Right lobe of liver (tissue), 6 donors: ENCODE measurements around the gene GLP2R. TPM values are rescaled to one million over a fixed set of nuclear protein-coding genes. Genes with fewer than 3 reads are reported as not detected.

Source experiments
- ATAC-seq, 4 donors: fragments of 200-7000 bp; cut with Tn5 transposase; one replicate each; pipeline ENCODE4 v1.9.1; 2020; ENCODE audit warnings: mild to moderate bottlenecking in 4 of 4, moderate library complexity in 4 of 4
- DNase-seq, 3 donors: peaks; one replicate each; pipeline ENCODE4 v3.0.0-alpha.2; 2020
- H3K27ac ChIP-seq, 3 donors: fragments of 200-600 bp; one replicate each; pipeline ENCODE4 v1.8.0; 2022
- H3K27me3 ChIP-seq, 2 donors: fragments of 200-600 bp; one replicate each; pipeline ENCODE4 v1.8.0; 2022
- H3K36me3 ChIP-seq, 4 donors: fragments of 200-600 bp; sonication (generic) in 1 of 4; one replicate each; pipeline versions ENCODE4 v1.5.1 to v1.8.0; 2017 to 2022; ENCODE audit warnings: control low read depth in 1 of 4
- H3K4me1 ChIP-seq, 4 donors: fragments of 200-600 bp; sonication (generic) in 1 of 4; one replicate each; pipeline versions ENCODE4 v1.5.1 to v1.8.0; 2017 to 2022; ENCODE audit warnings: control low read depth in 1 of 4
- H3K4me3 ChIP-seq, 3 donors: fragments of 200-600 bp; one replicate each; pipeline ENCODE4 v1.8.0; 2022
- H3K9me3 ChIP-seq, 4 donors: fragments of 200-600 bp; sonication (generic) in 1 of 4; one replicate each; pipeline versions ENCODE4 v1.5.1 to v1.8.0; 2017 to 2022; ENCODE audit warnings: control low read depth in 1 of 4
- POLR2A ChIP-seq: fragments of 450-650 bp; IDR thresholded peaks from one replicate; pipeline ENCODE4 v1.6.1; 2017; ENCODE audit warnings: antibody characterized with exemption, mild to moderate bottlenecking
- WGBS: methylation state at CpG from one replicate; pipeline ENCODE4 v1.1.6; 2018; ENCODE audit warnings: low coverage, low lambda C conversion rate; ENCODE audit not compliant: insufficient coverage; ENCODE audit errors: missing lambda C conversion rate; 5-methylcytosine and 5-hydroxymethylcytosine counted together
- intact Hi-C, 2 donors: fragments of 100-400 bp; cut with DNase I; formaldehyde crosslinking; loops; one replicate each; pipeline versions ENCODE4 v1.11.2 to v1.14.1; 2022
- total RNA-seq, 6 experiments: library from RNA; depleted of rRNA in 2 of 6; stranded (reverse); fragments of >200 nt in 2 of 6; fragmentation: NEBNext Ultra II Directional in 3 of 6; extraction: Animal tissue kit (Norgen Biotek cat#: 25700) in 3 of 6; gene quantifications; one replicate each; pipeline versions ENCODE4 v1.1.0 to v1.2.4, GENCODE V29; 2016 to 2023
- TF ChIP-seq, protein P1 (sequence below), 4 donors: fragments of 200-600 bp in 3 of 4; fragments of 450-650 bp in 1 of 4; IDR thresholded peaks; one replicate each; pipeline versions ENCODE4 v1.5.1 to v1.8.0; 2016 to 2022; ENCODE audit warnings: antibody characterized with exemption in 4 of 4, mild to moderate bottlenecking in 2 of 4
- donor health status: DM: no; HTN: yes; CAD: no.
- donor health status: DM: no; HTN: no; CAD: no.
- donor health status: DM: no; HTN: no; CAD: no.
- donor health status: DM: no; HTN: yes; CAD: no.
- donor health status: DM: no; HTN: yes; CAD: no.

GLP2R gene
- total RNA-seq, 6 experiments from 2014 or later, result 0.12 to 2.4 (median 0.63) TPM

DNA sequence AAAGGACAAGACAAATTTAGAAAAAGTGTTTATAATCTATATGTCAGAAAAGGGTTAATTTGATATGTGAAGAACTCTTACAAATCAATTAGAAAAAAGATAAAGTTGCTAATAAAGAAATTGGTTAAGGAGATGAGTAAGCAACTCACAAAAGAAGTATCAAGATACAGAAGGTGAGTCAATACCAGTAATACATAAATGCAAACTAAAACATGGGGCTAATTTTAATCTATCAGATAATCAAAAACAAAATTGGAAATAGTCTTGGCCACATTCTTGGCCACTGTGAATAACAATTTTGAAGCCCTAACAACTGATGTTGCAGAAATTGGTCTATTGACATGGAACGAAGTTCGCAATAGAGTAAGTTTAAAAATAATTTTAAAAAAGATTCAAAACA is 41.2 kb upstream of the GLP2R start:
- Histone ChIP-seq H3K4me1 (no peaks in the 10 kb centered on the region), H3K27ac (no peak overlapping the region), H3K36me3 (no peaks in the 10 kb centered on the region), H3K4me3 (no peak overlapping the region), H3K27me3 (no peaks in the 10 kb centered on the region), H3K9me3 (no peaks in the 10 kb centered on the region)
- ATAC-seq, result no peak
- TF ChIP-seq POLR2A, result no peak
- TF ChIP-seq, protein P1, sequence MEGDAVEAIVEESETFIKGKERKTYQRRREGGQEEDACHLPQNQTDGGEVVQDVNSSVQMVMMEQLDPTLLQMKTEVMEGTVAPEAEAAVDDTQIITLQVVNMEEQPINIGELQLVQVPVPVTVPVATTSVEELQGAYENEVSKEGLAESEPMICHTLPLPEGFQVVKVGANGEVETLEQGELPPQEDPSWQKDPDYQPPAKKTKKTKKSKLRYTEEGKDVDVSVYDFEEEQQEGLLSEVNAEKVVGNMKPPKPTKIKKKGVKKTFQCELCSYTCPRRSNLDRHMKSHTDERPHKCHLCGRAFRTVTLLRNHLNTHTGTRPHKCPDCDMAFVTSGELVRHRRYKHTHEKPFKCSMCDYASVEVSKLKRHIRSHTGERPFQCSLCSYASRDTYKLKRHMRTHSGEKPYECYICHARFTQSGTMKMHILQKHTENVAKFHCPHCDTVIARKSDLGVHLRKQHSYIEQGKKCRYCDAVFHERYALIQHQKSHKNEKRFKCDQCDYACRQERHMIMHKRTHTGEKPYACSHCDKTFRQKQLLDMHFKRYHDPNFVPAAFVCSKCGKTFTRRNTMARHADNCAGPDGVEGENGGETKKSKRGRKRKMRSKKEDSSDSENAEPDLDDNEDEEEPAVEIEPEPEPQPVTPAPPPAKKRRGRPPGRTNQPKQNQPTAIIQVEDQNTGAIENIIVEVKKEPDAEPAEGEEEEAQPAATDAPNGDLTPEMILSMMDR (IDR thresholded peaks at IDR 0.05), result no peak
- intact Hi-C loops, result no loop called here
- WGBS, result 88% methylated on average over 2 of the region's 2 CpGs
- DNase-seq, result no peak

DNA sequence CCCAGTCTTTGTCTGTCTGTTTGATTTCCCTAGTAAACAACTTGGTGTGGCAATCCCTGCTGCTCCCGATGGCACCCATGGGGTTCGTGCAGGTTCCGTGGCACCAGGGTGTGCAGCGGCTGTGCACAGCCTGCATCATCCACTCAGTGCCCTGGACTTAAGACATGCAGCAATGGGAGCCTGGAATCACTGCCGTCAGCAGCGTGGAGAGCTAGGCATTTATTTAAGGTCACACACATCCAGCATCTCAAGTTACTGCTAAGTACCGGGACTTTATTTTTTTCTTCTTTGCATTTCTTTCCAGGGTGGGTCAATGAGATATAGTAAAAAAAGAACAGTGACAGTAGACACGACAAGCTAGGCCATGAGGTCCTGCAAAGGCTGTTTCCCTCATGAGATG is 37.1 kb upstream of the GLP2R start:
- Histone ChIP-seq H3K4me1 (no peaks in the 10 kb centered on the region), H3K4me3 (no peak overlapping the region), H3K36me3 (no peaks in the 10 kb centered on the region), H3K27ac (no peak overlapping the region), H3K27me3 (no peaks in the 10 kb centered on the region), H3K9me3 (no peaks in the 10 kb centered on the region)
- WGBS, result 81% methylated on average over 8 of the region's 8 CpGs
- DNase-seq (no peak), ATAC-seq (no peak)
- intact Hi-C loops, result no loop called here
- TF ChIP-seq, protein P1 (IDR thresholded peaks at IDR 0.05), result no peak
- no peak for TF ChIP-seq POLR2A

DNA sequence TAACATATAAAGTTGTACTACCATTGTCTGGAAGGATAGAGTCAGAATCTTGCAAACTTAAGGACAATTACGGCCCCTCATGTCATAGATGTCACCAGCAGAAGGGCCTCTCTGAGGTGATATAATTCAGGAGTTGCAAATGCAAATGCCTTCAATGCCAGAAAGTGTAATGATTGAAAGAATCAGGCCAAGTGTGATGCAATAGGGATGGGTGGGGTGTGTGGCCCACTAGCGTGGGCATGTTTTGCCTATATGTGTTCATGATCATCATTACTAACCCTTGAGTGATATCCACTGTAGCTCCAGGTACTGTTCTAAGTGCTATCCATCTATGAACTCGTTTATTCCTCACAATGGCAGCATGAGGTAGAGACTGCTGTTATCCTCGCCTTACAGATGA is 35.4 kb upstream of the GLP2R start:
- WGBS, result 53% methylated on average over 4 of the region's 4 CpGs
- ATAC-seq, result no peak
- no peak for DNase-seq

DNA sequence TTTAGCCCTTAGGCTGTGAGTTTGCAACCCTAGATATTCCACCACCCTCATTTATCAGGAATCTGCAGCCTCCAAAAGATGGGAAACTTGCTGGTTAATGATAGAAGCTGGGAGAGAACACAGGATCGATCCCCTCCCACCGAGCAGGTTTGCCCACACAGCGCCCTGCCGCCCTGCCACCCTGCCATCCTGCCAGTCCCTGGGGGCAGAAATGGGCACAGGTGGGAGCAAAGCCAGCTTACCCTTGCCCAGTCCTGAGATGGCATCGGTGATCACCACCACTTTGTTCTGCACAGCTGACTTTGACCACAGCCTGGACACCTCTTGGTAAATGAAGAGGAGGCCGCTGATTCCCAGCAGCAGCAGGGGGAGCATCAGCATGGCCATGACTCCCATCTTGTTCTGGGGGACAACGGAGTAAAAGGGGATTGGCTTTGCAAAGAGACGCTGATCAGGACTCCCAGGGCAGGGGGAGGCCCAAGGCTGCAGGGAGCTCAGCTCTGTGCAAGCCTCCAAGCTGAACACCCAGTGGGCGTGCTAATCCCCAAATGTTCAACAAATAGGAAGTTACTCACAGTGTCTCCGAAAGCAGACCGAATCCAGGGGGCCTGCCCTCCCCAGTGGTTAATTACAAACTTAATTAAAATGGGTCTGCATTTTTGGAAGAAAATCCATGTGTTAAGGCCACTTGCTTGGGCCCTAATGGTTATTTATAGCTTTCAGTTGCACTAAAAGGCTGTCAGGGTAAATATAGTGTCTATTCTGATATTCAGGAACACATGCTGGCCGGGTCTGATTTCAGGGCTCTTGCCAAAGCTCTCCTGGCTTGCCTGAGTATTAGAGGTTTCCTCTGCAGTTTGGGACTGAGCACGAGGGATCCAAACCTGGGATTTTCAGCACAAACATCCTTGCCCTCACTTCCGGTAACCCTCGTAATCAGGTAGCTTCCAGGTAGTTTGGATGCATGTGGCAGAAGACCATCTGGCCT is 34.5 kb upstream of the GLP2R start, which contains the start of gene DHRS7C:
Gene DHRS7C (minus strand): TSS at position 704 of the 988 bp plus-strand sequence. CDS start 308 bp downstream, at position 396.
- Histone ChIP-seq H3K27me3 (no peaks in the 10 kb centered on the region), H3K27ac (no peak within 1 kb of the TSS), H3K4me1 (no peaks in the 10 kb centered on the region), H3K9me3 (no peaks in the 10 kb centered on the region), H3K4me3 (no peak within 1 kb of the TSS), H3K36me3 (no peaks in the 10 kb centered on the region)
- ATAC-seq, result no peak
- 100% methylated on average over 2 of the region's 15 CpGs for WGBS
- DNase-seq, result no peak
- intact Hi-C loops, result no loop called here
- no peak for TF ChIP-seq POLR2A
- TF ChIP-seq, protein P1 (IDR thresholded peaks at IDR 0.05), result no peak

More for the DNA sequence above, 35.4 kb upstream of the GLP2R start:
- no peak overlapping the region for H3K27ac ChIP-seq
- no peak for TF ChIP-seq POLR2A
- TF ChIP-seq, protein P1 (IDR thresholded peaks at IDR 0.05), result no peak
- no peaks in the 10 kb centered on the region for H3K9me3 ChIP-seq
- H3K36me3 ChIP-seq, result no peaks in the 10 kb centered on the region
- no peaks in the 10 kb centered on the region for H3K4me1 ChIP-seq
- no peaks in the 10 kb centered on the region for H3K27me3 ChIP-seq
- no peak overlapping the region for H3K4me3 ChIP-seq
- intact Hi-C loops, result no loop called here
